Measurements from ENCODE around the gene ZNG1A. TPM values are rescaled to one million over a fixed set of nuclear protein-coding genes. Genes with fewer than 3 reads are reported as not detected.
"Not testable (repeated sequence)": the region's sequence is repeated elsewhere in the genome, so short reads cannot be mapped to it uniquely, and the experiment has no call there.

ZNG1A gene
- total RNA-seq, 1 experiment from 2014 or later = 31.1 TPM

- not testable (repeated sequence) for H3K4me2 ChIP-seq (ENCODE audit: insufficient read depth, insufficient read length, low read length); H3K4ac ChIP-seq (ENCODE audit: low read depth, low read length); H3T11ph ChIP-seq (ENCODE audit: low read length); H3K36me3 Mint-ChIP-seq (ENCODE audit: insufficient read depth in 1 of 3, low read depth in 3 of 3); H2BK15ac ChIP-seq (ENCODE audit: low read depth, low read length); H3K27me3 Mint-ChIP-seq (ENCODE audit: low read depth); H3K56ac ChIP-seq (ENCODE audit: insufficient read length, low read depth, low read length); H3K23ac ChIP-seq (ENCODE audit: insufficient read length, low read depth, low read length); H2BK20ac ChIP-seq (ENCODE audit: low read depth, low read length, poor library complexity, severe bottlenecking); H3K9me3 ChIP-seq (ENCODE audit: control insufficient read depth, low read depth, low read length); H3K4me3 Mint-ChIP-seq; H4K20me1 ChIP-seq (ENCODE audit: control insufficient read depth, insufficient read depth, insufficient read length); H3K79me2 ChIP-seq (ENCODE audit: insufficient read depth, low read length); H2AFZ ChIP-seq (ENCODE audit: low read length); H3K27me3 ChIP-seq (ENCODE audit: insufficient read depth, low read length); H2BK12ac ChIP-seq (ENCODE audit: insufficient read length, low read depth, low read length); DNase-seq; H3K23me2 ChIP-seq (ENCODE audit: insufficient read length, low read depth, low read length, poor library complexity, severe bottlenecking); H3K79me1 ChIP-seq (ENCODE audit: insufficient read depth, low read depth, low read length, poor library complexity, severe bottlenecking); H3K18ac ChIP-seq (ENCODE audit: insufficient read length, low read depth, low read length); H3K9me3 Mint-ChIP-seq; H4K5ac ChIP-seq (ENCODE audit: insufficient read length, low read depth, low read length); H2AK5ac ChIP-seq (ENCODE audit: insufficient read length, low read length); H4K8ac ChIP-seq (replicated peaks; ENCODE audit: insufficient read length, low read depth, low read length); H3K9ac ChIP-seq (ENCODE audit: extremely low read depth, insufficient read length, low read length); H3K14ac ChIP-seq (ENCODE audit: insufficient read depth, low read length); H2BK5ac ChIP-seq (ENCODE audit: insufficient read length, low read length); H3K4me1 ChIP-seq (ENCODE audit: insufficient read depth, low read length); H3K4me1 Mint-ChIP-seq; H3K27ac ChIP-seq (ENCODE audit: insufficient read length, low read depth, low read length); H2BK120ac ChIP-seq (ENCODE audit: low read depth, low read length, poor library complexity, severe bottlenecking); H4K91ac ChIP-seq (ENCODE audit: insufficient read length, low read depth, low read length); H3K27ac Mint-ChIP-seq
- WGBS (ENCODE audit: extremely low coverage, insufficient read length, low lambda C conversion rate) = no CpG with 5 or more reads among the region's 5 CpGs
These were observed 84.9 kb downstream of the ZNG1A start for GRCh38 chr9:93909-94308.

DNA sequence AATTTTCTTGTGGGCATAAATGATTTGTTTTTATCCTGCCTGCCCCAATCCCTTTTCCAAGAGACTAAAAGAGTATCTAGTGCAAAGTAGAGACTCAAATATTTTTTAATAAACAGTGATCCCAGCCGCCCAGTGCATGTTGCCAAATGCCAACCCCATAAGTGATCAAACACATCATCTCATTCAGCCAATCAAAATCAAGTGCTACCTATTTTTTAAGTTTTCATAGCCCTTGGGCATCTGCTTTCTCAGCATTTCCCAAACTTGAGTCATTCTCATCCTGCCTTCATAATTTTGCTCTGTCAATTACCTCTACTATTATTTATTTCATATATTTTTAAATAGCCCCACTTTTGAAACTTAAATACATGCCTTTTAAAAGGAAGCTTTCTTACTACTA is 88.0 kb downstream of the ZNG1A start:
- H3K36me3 Mint-ChIP-seq (ENCODE audit: insufficient read depth in 1 of 3, low read depth in 3 of 3) = not testable (repeated sequence)

More for the DNA sequence above, 88.0 kb downstream of the ZNG1A start:
- not testable (repeated sequence) for H3K27me3 ChIP-seq (ENCODE audit: insufficient read depth, low read length); H3K23ac ChIP-seq (ENCODE audit: insufficient read length, low read depth, low read length); H4K91ac ChIP-seq (ENCODE audit: insufficient read length, low read depth, low read length); H2BK12ac ChIP-seq (ENCODE audit: insufficient read length, low read depth, low read length); H3K4me1 ChIP-seq (ENCODE audit: insufficient read depth, low read length); H3K4ac ChIP-seq (ENCODE audit: low read depth, low read length); H3K18ac ChIP-seq (ENCODE audit: insufficient read length, low read depth, low read length); H2BK5ac ChIP-seq (ENCODE audit: insufficient read length, low read length); H3K79me1 ChIP-seq (ENCODE audit: insufficient read depth, low read depth, low read length, poor library complexity, severe bottlenecking); H3T11ph ChIP-seq (ENCODE audit: low read length); H2BK120ac ChIP-seq (ENCODE audit: low read depth, low read length, poor library complexity, severe bottlenecking); H3K14ac ChIP-seq (ENCODE audit: insufficient read depth, low read length); H2BK15ac ChIP-seq (ENCODE audit: low read depth, low read length); H4K5ac ChIP-seq (ENCODE audit: insufficient read length, low read depth, low read length); H3K4me2 ChIP-seq (ENCODE audit: insufficient read depth, insufficient read length, low read length); H4K20me1 ChIP-seq (ENCODE audit: control insufficient read depth, insufficient read depth, insufficient read length); H3K23me2 ChIP-seq (ENCODE audit: insufficient read length, low read depth, low read length, poor library complexity, severe bottlenecking); H3K56ac ChIP-seq (ENCODE audit: insufficient read length, low read depth, low read length); H3K9me3 Mint-ChIP-seq; H3K4me3 Mint-ChIP-seq; H2BK20ac ChIP-seq (ENCODE audit: low read depth, low read length, poor library complexity, severe bottlenecking); H3K9me3 ChIP-seq (ENCODE audit: control insufficient read depth, low read depth, low read length); H3K9ac ChIP-seq (ENCODE audit: extremely low read depth, insufficient read length, low read length); H2AFZ ChIP-seq (ENCODE audit: low read length); H3K4me1 Mint-ChIP-seq; H3K27ac ChIP-seq (ENCODE audit: insufficient read length, low read depth, low read length); H2AK5ac ChIP-seq (ENCODE audit: insufficient read length, low read length); H3K79me2 ChIP-seq (ENCODE audit: insufficient read depth, low read length); DNase-seq; H3K27ac Mint-ChIP-seq; H4K8ac ChIP-seq (replicated peaks; ENCODE audit: insufficient read length, low read depth, low read length)
- WGBS (ENCODE audit: extremely low coverage, insufficient read length, low lambda C conversion rate) = no CpG with 5 or more reads among the region's 1 CpG
- H3K27me3 Mint-ChIP-seq (ENCODE audit: low read depth) = peaks cover 24% of the 10 kb centered on the region
